Lower lobe of right lung (tissue), 2 donors: ENCODE data around the gene QSER1. TPM values are rescaled to one million over a fixed set of nuclear protein-coding genes. Genes with fewer than 3 reads are reported as not detected.

Experiments
- ATAC-seq, 2 donors: fragments of 200-7000 bp; cut with Tn5 transposase; one replicate each; pipeline ENCODE4 v1.9.1; 2020 to 2022; ENCODE audit warnings: mild to moderate bottlenecking in 2 of 2, moderate library complexity in 2 of 2
- DNase-seq: peaks from one replicate; pipeline ENCODE4 v3.0.0-alpha.2; 2020
- H3K27ac ChIP-seq: fragments of 200-600 bp; one replicate; pipeline ENCODE4 v1.8.0; 2022
- H3K27me3 ChIP-seq: fragments of 200-600 bp; one replicate; pipeline ENCODE4 v1.8.0; 2022; ENCODE audit warnings: low read depth
- H3K36me3 ChIP-seq: fragments of 200-600 bp; one replicate; pipeline ENCODE4 v1.8.0; 2022; ENCODE audit warnings: mild to moderate bottlenecking
- H3K4me1 ChIP-seq: fragments of 200-600 bp; one replicate; pipeline ENCODE4 v1.8.0; 2022
- H3K4me3 ChIP-seq: fragments of 200-600 bp; one replicate; pipeline ENCODE4 v1.8.0; 2022; ENCODE audit warnings: mild to moderate bottlenecking
- H3K9me3 ChIP-seq: fragments of 200-600 bp; one replicate; pipeline ENCODE4 v1.8.0; 2022
- CTCF ChIP-seq: fragments of 200-600 bp; IDR thresholded peaks from one replicate; pipeline ENCODE4 v1.8.0; 2022; ENCODE audit warnings: antibody characterized with exemption, mild to moderate bottlenecking
- intact Hi-C: fragments of 100-400 bp; cut with DNase I; formaldehyde crosslinking; loops from one replicate; pipeline ENCODE4 v1.11.0; 2022
- total RNA-seq: library from RNA; stranded (reverse); fragmentation: NEBNext Ultra II Directional; extraction: Animal tissue kit (Norgen Biotek cat#: 25700); gene quantifications from one replicate; pipeline ENCODE4 v1.2.1, GENCODE V29; 2021
- donor health status: DM: no; HTN: yes; CAD: no; lungs with severe emphysema.

The QSER1 gene
- total RNA-seq, 1 donor from 2014 or later = 27.6 TPM

DNA sequence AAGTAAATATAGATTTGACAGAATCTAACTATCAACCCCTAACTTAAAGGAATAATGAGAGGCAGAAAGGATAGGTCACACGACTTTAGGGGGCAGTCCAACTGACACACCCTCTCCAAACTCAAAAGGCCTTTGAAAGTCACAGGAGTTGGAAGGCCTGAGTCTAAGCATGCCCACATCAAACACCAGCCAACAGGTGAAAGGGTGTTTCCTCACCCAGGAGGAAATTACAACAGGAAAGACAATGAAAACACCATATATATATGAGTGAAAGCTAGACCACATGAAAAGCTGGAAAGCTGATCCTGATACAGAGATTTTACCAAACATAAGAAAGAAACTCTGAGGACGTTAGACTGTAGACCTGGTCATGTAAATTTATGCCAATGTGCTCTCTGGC is 112.6 kb downstream of the QSER1 start:
- intact Hi-C loops = no loop called here
- no peak for ATAC-seq

GRCh38 chr11:33006010-33006409 is 113.4 kb downstream of the QSER1 start:
- DNase-seq = no peak
- no peak overlapping the region for H3K4me3 ChIP-seq
- no peak for ATAC-seq
- intact Hi-C loops = no loop called here
- no peaks in the 10 kb centered on the region for H3K36me3 ChIP-seq
- H3K4me1 ChIP-seq = no peaks in the 10 kb centered on the region
- H3K27me3 ChIP-seq = no peaks in the 10 kb centered on the region
- TF ChIP-seq CTCF = no peak
- no peaks in the 10 kb centered on the region for H3K9me3 ChIP-seq
- H3K27ac ChIP-seq = no peak overlapping the region

More for the DNA sequence above, 112.6 kb downstream of the QSER1 start:
- Histone ChIP-seq H3K4me1 (no peaks in the 10 kb centered on the region), H3K4me3 (no peak overlapping the region), H3K27ac (no peak overlapping the region), H3K27me3 (no peaks in the 10 kb centered on the region), H3K9me3 (no peaks in the 10 kb centered on the region), H3K36me3 (no peaks in the 10 kb centered on the region)
- TF ChIP-seq CTCF = no peak
- no peak for DNase-seq

GRCh38 chr11:33013755-33014154 is 121.1 kb downstream of the QSER1 start:
- intact Hi-C loops = no loop called here
- no peak for TF ChIP-seq CTCF
- DNase-seq = no peak
- no peak overlapping the region for H3K27ac ChIP-seq
- peaks cover 12% of the 10 kb centered on the region for H3K27me3 ChIP-seq
- H3K4me1 ChIP-seq = peaks cover 11% of the 10 kb centered on the region
- no peak overlapping the region for H3K4me3 ChIP-seq
- H3K9me3 ChIP-seq = no peaks in the 10 kb centered on the region
- no peaks in the 10 kb centered on the region for H3K36me3 ChIP-seq
- no peak for ATAC-seq

- Histone ChIP-seq H3K4me3 (peak within 1 kb of the TSS; percentile 61), H3K9me3 (no peaks in the 10 kb centered on the region), H3K27me3 (peaks cover 18% of the 10 kb centered on the region), H3K4me1 (peaks cover 11% of the 10 kb centered on the region), H3K27ac (peak within 1 kb of the TSS; percentile 46), H3K36me3 (no peaks in the 10 kb centered on the region)
- no peak for TF ChIP-seq CTCF
- ATAC-seq (peak; percentile 95 to 96), DNase-seq (peak; percentile 89)
- intact Hi-C loops = no loop called here
Observed at GRCh38 chr11:33015621-33016551, 123.3 kb downstream of the QSER1 start, which contains the start of gene DEPDC7. DEPDC7 (plus strand) TSS chr11:33015878; CDS start chr11:33015956, 78 bp downstream.

DNA sequence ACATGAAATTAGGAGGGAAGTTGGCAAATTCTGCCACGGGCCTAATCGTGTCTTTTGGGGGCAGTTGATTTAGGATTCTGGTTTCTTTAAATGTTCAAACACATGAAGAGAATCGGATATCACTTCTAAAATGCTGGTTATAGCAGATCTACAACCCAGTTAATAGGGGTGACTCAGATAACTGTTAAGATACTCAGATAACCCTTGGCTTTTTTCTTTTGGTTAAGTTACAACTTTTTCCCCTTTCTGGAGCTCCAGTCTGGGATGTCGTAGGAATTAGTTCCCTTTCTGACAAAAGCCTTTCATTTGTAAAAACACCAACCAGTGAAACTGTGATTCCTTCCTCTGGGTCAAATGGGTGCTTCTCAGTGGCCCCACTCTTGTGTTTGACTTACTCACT is 124.0 kb downstream of the QSER1 start:
- peaks cover 18% of the 10 kb centered on the region for H3K27me3 ChIP-seq
- intact Hi-C loops = no loop called here
- H3K27ac ChIP-seq = no peak overlapping the region
- peaks cover 11% of the 10 kb centered on the region for H3K4me1 ChIP-seq
- ATAC-seq = no peak
- H3K4me3 ChIP-seq = peak overlapping the region; percentile 61
- DNase-seq = no peak
- H3K9me3 ChIP-seq = no peaks in the 10 kb centered on the region
- no peak for TF ChIP-seq CTCF
- H3K36me3 ChIP-seq = no peaks in the 10 kb centered on the region
